HL-60 (cell line): ENCODE measurements around the gene GRIK1.

Experiments used
- DNase-seq, 2 experiments: peaks; one replicate each; pipeline ENCODE4 v3.0.0-alpha.2; 2010 to 2020; ENCODE audit warnings: low read depth in 1 of 2, low spot score in 1 of 2
- H3K27ac ChIP-seq: fragments of 250-450 bp; sonication (Bioruptor Pico); replicated peaks from 2 replicates; pipeline ENCODE4 v1.5.1; 2020; ENCODE audit warnings: mild to moderate bottlenecking, moderate library complexity
- H3K27me3 ChIP-seq: fragments of 250-450 bp; sonication (Bioruptor Pico); 2 replicates; pipeline ENCODE4 v1.5.1; 2021; ENCODE audit warnings: mild to moderate bottlenecking, moderate library complexity; ENCODE audit not compliant: insufficient read depth, poor library complexity, severe bottlenecking
- H3K4me3 ChIP-seq: replicated peaks from 2 replicates; pipeline ENCODE4 v1.5.1; 2011; ENCODE audit warnings: mild to moderate bottlenecking, control low read depth, low read length; ENCODE audit not compliant: insufficient read depth
- GABPA ChIP-seq: IDR thresholded peaks from 2 replicates; pipeline ENCODE4 v1.6.1; 2012; ENCODE audit warnings: low read depth
- POLR2AphosphoS5 ChIP-seq: IDR thresholded peaks from 2 replicates; pipeline ENCODE4 v1.6.1; 2012; ENCODE audit warnings: low read depth
- SPI1 ChIP-seq: IDR thresholded peaks from 2 replicates; pipeline ENCODE4 v1.6.1; 2012; ENCODE audit warnings: low read depth, mild to moderate bottlenecking, borderline replicate concordance
- TF ChIP-seq, protein P1 (sequence below): IDR thresholded peaks from one replicate; pipeline ENCODE4 v1.5.1; 2011; ENCODE audit warnings: low read length, control low read depth, inconsistent platforms; ENCODE audit not compliant: insufficient read depth
- TF ChIP-seq, protein P2 (sequence below): IDR thresholded peaks from 2 replicates; pipeline ENCODE4 v1.6.1; 2012; ENCODE audit warnings: low read depth; ENCODE audit not compliant: insufficient replicate concordance

GRIK1 gene

DNA sequence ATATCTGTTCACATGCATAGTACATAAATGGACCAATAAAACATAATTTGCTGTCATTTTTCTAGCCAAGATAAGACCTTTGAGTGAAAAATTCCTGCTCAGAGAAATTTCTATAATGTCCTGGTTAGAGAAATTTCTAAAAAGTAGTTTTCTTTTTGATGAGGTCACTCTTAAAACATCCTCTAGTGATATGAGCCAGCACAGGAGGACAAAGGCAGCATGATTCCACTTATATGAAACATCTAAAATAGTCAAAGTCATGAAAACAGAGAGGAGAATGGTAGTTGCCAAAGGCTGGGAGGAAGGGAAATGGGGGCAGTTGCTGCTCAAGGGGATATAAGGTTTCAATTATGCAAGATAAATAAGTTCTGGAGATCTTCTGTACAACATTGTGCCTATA, 401.7 kb downstream of the GRIK1 start:
- no peak for DNase-seq
- Histone ChIP-seq H3K27me3 (no peaks in the 10 kb centered on the region), H3K4me3 (no peak overlapping the region), H3K27ac (no peak overlapping the region)
- TF ChIP-seq, protein P1, sequence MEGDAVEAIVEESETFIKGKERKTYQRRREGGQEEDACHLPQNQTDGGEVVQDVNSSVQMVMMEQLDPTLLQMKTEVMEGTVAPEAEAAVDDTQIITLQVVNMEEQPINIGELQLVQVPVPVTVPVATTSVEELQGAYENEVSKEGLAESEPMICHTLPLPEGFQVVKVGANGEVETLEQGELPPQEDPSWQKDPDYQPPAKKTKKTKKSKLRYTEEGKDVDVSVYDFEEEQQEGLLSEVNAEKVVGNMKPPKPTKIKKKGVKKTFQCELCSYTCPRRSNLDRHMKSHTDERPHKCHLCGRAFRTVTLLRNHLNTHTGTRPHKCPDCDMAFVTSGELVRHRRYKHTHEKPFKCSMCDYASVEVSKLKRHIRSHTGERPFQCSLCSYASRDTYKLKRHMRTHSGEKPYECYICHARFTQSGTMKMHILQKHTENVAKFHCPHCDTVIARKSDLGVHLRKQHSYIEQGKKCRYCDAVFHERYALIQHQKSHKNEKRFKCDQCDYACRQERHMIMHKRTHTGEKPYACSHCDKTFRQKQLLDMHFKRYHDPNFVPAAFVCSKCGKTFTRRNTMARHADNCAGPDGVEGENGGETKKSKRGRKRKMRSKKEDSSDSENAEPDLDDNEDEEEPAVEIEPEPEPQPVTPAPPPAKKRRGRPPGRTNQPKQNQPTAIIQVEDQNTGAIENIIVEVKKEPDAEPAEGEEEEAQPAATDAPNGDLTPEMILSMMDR: no peak
- TF ChIP-seq, protein P2, sequence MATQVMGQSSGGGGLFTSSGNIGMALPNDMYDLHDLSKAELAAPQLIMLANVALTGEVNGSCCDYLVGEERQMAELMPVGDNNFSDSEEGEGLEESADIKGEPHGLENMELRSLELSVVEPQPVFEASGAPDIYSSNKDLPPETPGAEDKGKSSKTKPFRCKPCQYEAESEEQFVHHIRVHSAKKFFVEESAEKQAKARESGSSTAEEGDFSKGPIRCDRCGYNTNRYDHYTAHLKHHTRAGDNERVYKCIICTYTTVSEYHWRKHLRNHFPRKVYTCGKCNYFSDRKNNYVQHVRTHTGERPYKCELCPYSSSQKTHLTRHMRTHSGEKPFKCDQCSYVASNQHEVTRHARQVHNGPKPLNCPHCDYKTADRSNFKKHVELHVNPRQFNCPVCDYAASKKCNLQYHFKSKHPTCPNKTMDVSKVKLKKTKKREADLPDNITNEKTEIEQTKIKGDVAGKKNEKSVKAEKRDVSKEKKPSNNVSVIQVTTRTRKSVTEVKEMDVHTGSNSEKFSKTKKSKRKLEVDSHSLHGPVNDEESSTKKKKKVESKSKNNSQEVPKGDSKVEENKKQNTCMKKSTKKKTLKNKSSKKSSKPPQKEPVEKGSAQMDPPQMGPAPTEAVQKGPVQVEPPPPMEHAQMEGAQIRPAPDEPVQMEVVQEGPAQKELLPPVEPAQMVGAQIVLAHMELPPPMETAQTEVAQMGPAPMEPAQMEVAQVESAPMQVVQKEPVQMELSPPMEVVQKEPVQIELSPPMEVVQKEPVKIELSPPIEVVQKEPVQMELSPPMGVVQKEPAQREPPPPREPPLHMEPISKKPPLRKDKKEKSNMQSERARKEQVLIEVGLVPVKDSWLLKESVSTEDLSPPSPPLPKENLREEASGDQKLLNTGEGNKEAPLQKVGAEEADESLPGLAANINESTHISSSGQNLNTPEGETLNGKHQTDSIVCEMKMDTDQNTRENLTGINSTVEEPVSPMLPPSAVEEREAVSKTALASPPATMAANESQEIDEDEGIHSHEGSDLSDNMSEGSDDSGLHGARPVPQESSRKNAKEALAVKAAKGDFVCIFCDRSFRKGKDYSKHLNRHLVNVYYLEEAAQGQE: no peak
- TF ChIP-seq SPI1 (no peak), GABPA (no peak), POLR2AphosphoS5 (no peak)

DNA sequence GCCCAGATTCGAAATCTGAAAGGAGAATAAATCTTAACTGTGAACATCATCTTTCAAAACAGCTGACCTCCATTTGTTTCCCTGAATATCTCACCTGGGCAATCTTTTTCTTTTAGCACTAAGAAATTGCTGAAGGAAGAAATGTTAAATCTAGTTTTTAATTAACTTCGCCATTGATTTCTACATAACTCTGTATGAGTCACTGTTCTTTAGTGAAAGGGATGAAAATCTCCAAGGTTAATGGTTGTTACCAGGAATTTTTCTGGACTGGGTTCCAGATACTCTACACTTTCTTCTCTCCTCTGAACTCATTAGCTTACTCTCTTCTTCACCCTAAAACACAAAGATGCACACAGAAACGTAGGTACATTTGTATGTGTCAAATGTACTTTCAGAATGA, 405.3 kb downstream of the GRIK1 start:
- TF ChIP-seq SPI1 (no peak), GABPA (no peak), POLR2AphosphoS5 (no peak)
- TF ChIP-seq, protein P2: no peak
- TF ChIP-seq, protein P1: no peak
- H3K27me3 ChIP-seq: no peaks in the 10 kb centered on the region
- no peak overlapping the region for H3K4me3 ChIP-seq
- no peak overlapping the region for H3K27ac ChIP-seq
- no peak for DNase-seq

DNA sequence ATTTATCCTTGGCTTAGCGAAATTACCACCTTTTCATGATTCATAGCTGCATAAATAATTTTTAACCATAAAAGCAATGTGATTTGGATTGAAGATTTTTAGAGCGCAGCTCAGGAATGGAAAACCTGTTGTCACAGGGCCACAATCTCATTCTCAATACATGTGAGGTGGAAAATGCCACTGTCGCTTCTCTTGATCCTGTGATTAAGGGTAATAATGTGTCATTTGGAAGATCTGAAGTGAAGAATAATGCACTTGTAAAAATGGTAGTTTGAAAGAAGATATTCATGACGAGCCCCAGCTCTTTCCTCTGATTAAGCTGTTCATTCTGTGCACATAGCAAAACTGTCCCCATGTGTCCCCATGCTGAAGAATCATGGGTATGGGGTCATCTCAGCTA, 410.7 kb downstream of the GRIK1 start:
- H3K4me3 ChIP-seq: no peak overlapping the region
- TF ChIP-seq, protein P1: no peak
- TF ChIP-seq GABPA (no peak), POLR2AphosphoS5 (no peak), SPI1 (no peak)
- TF ChIP-seq, protein P2: no peak
- no peak for DNase-seq

More for the DNA sequence above, 410.7 kb downstream of the GRIK1 start:
- Histone ChIP-seq H3K27ac (no peak overlapping the region), H3K27me3 (no peaks in the 10 kb centered on the region)
